ENCODE data around the gene SLC8A1.

Gene SLC8A1

DNA sequence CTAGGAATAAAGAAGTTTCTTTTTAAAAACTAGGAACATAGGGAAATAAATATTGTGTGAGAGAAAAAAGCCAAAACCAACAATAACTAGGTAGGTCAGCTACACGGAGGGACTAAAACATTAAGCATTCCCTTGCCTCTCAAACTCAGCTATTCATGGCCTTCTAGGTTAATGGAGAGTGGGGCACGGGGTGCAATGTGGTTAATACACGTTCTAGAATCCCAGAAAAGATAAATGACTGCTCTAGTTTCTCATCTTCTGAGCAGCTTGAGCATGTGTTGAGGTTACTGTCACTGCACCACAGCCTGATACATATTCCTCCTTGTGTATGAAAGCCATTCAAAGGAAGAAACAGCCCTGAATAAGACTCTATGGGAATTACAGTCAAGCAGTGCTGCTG, 31.4 kb downstream of the SLC8A1 start:
- no peak for DNase-seq (ENCODE audit: low spot score)
- no peak for TF ChIP-seq CTCF (conservative IDR thresholded peaks at IDR 0.05; ENCODE audit: low read depth)
- H3K27ac ChIP-seq = no peak overlapping the region
- ChIA-PET POLR2A (ENCODE audit: low non-redundant PET) (no interaction called here), CTCF (no interaction called here)

GRCh38 chr2:40419364-40419762, 32.5 kb downstream of the SLC8A1 start:
- no peak overlapping the region for H3K27ac ChIP-seq
- no peak for TF ChIP-seq CTCF (conservative IDR thresholded peaks at IDR 0.05; ENCODE audit: low read depth)
- ChIA-PET CTCF (no interaction called here), POLR2A (ENCODE audit: low non-redundant PET) (no interaction called here)
- DNase-seq (ENCODE audit: low spot score) = no peak

GRCh38 chr2:40418614-40419363, 33.1 kb downstream of the SLC8A1 start:
- H3K27ac ChIP-seq = no peak overlapping the region
- TF ChIP-seq CTCF (conservative IDR thresholded peaks at IDR 0.05; ENCODE audit: low read depth) = no peak
- ChIA-PET POLR2A (ENCODE audit: low non-redundant PET) (no interaction called here), CTCF (no interaction called here)
- DNase-seq (ENCODE audit: low spot score) = no peak

DNA sequence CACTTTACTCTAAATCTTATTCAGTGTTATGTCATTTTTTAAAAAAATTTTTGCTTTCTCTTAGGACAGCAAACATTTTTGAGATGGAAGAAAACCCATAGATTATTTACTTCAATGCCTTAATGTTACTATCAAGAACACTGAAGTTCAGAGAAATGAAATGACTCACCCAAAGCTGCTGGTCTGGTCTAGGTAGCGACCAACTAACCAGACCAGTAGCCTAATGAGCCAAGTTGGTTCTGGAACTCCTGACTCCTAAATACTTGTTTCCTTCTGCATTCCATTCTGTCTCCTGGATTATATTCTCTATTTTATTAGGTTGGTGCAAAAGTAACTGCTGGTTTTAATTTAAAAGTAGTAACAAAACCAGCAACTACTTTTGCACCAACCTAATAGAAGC, 35.4 kb downstream of the SLC8A1 start:
- no peak for TF ChIP-seq CTCF (conservative IDR thresholded peaks at IDR 0.05; ENCODE audit: low read depth)
- CTCF ChIA-PET = interaction anchor here (0.6 kb wide), 1 partner anchor 269 kb away, joined by 3 read pairs; no protein-coding TSS in a partner anchor

GRCh38 chr2:40415391-40415790, 36.5 kb downstream of the SLC8A1 start:
- H3K27ac ChIP-seq = no peak overlapping the region
- POLR2A ChIA-PET (ENCODE audit: low non-redundant PET) = no interaction called here
- CTCF ChIA-PET = no interaction called here
- no peak for TF ChIP-seq CTCF (conservative IDR thresholded peaks at IDR 0.05; ENCODE audit: low read depth)
- no peak for DNase-seq (ENCODE audit: low spot score)

More for the DNA sequence above, 35.4 kb downstream of the SLC8A1 start:
- DNase-seq (ENCODE audit: low spot score) = peak; percentile 14
- POLR2A ChIA-PET (ENCODE audit: low non-redundant PET) = no interaction called here
- no peak overlapping the region for H3K27ac ChIP-seq

- CTCF ChIA-PET = interaction anchor here (0.5 kb wide), 1 partner anchor 168 kb away, joined by 3 read pairs; no protein-coding TSS in a partner anchor
- peak; percentile 70 for DNase-seq (ENCODE audit: low spot score)
- no peak overlapping the region for H3K27ac ChIP-seq
- POLR2A ChIA-PET (ENCODE audit: low non-redundant PET) = no interaction called here
- TF ChIP-seq CTCF (conservative IDR thresholded peaks at IDR 0.05; ENCODE audit: low read depth) = no peak
Observed at GRCh38 chr2:40412456-40412855, 39.4 kb downstream of the SLC8A1 start.
